HG03571 (cell line): ENCODE data around the gene INO80C.
"Not testable (repeated sequence)": the region's sequence is repeated elsewhere in the genome, so short reads cannot be mapped to it uniquely, and the experiment has no call there.

Source experiments
- ATAC-seq: cut with Tn5 transposase; IDR thresholded peaks from one replicate; pipeline ENCODE4 v1.9.1; 2021; ENCODE audit not compliant: unreplicated experiment

Gene INO80C

DNA sequence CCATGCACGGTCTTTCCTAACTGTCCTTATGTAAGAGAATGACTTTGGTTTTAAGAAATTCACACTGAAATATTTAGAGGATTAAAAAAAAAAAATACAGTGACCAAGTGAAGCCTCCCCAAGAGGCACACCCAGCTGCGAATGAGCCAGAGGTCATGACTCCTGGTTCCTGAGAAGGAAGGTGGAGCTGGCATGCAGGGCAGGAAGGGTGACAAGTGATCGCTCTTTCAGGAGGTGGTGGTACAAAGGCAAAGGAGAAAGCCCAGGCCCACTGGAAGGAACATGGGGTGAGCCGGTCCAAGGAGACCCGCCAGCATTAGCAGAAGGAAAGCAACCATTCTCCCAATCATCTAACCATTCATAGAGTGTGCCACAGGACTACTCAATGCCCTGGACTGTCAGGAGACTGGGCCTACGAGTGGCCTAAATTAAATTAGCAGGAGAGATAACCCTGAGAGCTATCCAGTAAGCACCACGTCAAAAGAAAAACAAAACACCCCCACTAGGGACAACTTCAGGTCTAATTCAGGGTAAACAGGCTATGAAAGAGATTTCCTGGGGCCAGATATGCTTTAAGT, 7.8 kb downstream of the INO80C start:
- no peak for ATAC-seq

DNA sequence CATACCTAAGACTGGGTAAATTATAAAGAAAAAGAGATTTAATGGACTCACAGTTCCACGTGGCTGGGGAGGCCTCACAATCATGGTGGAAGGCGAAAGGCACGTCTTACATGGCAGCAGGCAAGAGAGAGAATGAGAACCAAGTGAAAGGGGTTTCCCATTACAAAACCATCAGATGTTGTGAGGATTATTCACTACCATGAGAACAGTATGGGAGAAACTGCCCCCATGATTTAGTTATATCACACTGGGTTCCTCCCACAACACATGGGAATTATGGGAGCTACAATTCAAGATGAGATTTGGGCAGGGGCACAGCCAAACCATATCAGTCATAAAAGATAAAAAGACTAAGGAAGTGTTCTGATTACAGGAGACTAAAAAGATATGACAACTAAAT, 8.5 kb downstream of the INO80C start:
- ATAC-seq = not testable (repeated sequence)

DNA sequence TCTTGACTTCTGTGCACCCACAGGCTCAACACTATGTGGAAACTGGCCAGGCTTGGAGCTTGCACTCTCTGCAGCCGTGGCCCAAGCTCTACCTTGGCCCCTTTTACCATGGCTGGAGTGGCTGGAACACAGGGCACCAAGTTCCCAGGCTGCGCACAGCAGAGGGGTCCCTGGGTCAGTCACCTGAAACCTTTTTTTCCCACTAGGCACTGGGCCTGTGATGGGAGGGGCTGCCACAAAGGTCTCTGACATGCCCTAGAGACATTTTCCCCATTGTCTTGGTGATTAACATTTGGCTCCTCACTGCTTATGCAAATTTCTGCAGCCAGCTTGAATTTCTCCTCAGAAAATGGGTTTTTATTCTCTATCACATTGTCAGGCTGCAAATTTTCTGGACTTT, 9.4 kb downstream of the INO80C start:
- ATAC-seq = not testable (repeated sequence)

DNA sequence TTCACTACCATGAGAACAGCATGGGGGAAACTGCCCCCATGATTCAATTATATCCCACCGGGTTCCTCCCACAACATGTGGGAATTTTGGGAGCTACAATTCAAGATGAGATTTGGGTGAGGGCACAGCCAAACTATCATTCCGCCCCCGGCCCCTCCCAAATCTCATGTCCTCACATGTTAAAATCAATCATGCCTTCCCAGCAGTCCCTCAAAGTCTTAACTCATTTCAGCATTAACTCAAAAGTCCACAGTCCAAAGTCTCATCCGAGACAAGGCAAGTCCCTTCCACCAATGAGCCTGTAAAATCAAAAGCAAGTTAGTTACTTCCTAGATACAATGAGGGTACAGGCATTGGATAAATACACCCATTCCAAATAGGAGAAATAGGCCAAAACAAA, 10.2 kb downstream of the INO80C start:
- ATAC-seq = not testable (repeated sequence)

DNA sequence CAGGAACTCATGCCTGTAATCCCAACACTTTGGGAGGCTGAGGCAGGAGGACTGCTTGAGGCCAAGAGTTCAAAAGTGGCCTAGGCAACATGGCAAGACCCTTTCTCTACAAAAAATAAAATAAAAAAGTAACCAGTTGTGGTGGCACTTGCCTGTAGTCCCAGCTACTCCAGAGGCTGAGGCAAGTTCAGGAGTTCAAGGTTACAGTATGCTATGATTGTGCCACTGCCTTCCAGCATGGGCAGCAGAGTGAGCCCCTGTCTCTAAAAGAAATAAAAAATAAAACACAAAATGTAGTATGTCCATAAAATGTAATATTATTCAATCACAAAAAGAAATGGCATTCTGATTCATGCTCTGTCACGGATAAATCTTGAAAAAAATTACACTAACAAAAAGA, 11.9 kb downstream of the INO80C start:
- no peak for ATAC-seq

DNA sequence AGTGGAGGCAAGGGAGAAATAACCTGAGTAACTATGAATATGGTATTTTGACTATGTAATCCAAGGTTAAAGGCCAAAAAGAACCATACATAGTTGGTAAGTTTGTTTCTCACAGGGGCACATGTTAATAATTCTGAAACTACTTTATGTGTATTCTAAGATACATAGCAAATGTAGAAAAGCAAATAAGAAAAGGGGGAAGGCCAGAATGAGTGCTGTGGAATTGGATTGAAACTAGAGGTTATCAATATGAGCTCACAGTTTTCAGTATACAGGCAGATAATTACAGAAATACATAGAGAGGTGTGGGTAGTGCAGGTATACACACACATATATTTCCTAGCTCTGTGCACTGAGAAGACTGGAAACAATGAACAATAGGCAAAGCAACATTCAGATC, 13.7 kb downstream of the INO80C start:
- ATAC-seq = no peak

DNA sequence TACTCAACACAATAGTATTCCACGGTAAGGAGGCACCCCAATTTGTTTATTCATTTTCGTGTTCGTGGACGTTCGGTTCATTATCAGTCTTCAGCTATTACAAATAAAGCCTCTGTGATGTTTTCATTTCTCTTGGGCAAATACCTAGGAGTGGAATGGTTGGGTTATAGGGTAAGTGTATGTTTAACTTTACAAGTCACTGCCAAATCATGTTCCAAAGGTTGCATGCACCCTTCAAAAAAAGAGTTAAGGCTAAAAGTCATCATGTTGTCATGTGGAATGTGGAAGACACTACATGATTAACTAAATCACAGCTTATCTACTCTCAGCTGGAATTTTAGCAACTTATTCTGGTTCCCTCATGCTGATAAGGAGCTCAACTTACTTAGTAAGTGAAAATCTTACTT, 15.8 kb downstream of the INO80C start:
- ATAC-seq = no peak

DNA sequence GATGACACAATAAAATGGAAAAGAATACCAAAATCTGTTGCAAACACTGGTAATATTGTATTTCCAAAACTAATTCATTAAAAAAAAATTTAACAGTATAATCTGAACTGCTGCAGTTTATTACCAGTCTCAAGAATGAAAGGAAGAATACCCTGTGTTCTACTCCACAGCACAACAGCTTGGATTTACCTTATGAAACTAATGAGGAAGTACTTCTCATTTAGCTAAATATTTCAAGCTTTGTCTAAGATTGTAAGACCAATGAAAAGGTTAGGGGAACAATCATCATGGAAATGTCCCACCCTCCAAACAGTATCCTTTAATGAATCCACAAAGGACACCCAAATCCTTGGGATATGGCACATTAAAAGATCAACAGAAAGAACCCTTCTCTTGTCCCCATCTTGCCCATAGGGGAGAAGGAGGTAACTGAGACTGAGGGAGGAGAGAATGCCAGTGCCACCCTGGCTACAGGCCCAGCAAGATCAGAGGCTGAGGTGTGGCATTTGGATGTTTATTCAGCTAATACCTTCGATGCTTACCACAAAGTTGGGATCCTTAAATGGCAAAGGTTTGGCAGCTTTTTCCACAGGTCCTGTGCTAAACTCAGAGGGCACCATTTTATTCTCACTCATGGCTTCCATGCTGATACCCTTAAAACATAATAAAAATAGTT, 17.7 kb downstream of the INO80C start:
- no peak for ATAC-seq

DNA sequence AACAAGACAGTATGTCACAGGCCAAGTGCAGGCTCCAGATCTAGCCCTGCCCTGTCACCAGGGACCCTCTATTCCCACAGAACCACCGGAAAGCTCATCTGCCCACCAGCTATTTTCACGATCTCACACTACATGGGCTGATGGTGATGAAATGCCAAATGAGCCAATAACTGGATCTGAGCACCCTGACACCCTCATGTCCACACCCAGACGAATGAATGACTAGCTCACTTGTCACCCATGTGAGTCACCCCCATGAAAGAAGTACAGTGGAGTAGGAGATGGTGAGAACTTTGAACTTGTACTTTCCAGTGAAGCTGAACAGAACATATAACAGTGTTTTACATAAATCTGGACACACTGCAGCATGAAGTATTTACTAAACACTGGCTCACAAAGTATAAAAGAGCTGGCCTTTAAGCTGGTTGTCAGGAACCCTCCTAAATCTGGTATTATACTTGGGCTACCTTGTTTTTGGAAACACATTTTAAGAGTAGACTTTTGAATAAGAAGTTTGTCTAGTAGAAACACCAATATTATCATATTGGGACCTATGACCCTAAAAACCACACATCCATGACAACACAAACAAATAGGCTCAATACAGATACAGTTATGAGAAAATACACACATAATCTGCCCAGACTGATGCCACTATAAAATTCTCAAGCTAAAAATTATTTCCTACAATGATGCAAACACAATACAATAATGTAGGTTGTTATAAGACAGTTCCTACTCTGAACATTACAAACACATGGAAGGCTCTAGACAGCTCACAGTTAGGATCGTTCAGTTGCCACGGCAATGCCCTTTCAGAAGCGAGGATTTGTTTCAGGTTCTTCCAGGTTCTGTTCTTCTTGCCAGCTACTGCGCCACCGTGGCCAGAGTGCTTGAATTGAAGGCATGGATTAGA, 19.0 kb downstream of the INO80C start:
- ATAC-seq = no peak

DNA sequence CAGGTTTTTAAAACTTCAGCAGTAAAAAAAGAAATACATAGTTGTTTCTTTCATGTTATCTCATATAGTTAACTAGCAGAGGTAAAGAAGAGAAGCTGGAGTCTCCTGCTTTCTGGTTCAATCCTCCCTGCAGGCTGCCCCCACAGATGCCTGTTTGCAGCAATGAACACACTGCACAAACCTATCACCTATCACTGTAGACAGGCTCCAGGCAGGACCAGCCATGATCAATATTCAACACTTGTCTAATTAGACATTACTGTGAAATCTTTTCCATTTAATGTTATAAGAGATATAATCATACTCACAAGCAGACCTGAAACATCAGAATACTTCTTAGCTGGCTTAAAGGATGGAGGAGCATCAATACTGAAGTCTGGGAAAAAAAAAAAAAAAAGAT, 19.8 kb downstream of the INO80C start:
- no peak for ATAC-seq

DNA sequence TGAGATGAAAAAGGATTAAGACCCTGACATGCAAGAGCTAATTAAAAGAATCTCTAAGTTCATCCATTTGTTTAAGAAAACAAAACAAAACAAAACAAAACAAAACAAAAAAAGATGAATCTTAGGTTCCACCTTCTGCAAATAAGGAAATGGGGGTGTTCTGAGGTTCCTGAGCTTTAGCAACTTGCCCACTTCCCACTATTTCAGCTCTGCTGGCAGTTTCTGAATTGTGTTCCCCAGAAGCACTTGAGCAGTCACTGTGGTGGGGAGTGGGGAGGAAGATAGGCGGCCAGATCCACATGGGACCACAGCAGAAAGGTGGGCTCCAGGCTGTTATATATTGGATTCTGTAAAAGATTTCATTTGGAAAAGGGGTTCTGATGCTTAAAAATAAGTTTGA, 20.3 kb downstream of the INO80C start:
- ATAC-seq = no peak

DNA sequence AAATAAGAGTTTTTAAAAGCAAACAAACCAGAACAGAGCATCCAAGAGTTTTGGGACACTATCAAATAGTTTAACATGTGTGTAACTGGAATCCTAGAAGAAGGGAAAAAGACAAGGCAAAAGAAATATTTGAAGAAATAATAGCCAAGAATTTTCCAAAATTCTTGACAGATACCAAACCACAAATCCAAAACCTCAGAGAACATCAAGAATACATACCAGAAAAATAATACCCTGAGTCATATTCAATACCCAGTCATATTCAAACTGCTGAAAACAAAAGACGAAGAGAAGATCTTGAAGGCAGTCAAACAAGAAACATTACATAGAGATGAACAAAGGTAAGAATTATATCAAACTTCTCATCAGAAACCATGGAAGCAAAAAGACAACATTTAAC, 22.9 kb downstream of the INO80C start:
- ATAC-seq = no peak

DNA sequence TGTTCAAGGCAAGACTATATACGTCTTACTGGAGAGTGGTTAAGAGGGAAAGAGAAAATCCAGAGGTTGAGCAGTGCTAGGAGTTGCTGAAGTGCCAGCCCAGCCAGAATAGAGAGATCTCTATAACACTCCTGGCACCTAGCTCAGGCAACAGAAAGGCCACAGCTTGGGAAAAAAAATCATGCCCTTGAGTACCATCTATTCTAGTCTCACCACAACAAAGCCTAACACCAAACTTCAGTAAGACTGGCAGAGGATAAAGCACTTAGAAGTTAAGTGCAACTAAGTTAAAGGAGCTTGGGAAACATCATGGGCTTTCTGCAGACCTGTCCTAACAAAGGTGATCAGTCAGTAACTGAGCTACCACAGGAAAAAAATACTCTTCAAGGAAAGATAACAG, 24.2 kb downstream of the INO80C start:
- ATAC-seq = no peak

DNA sequence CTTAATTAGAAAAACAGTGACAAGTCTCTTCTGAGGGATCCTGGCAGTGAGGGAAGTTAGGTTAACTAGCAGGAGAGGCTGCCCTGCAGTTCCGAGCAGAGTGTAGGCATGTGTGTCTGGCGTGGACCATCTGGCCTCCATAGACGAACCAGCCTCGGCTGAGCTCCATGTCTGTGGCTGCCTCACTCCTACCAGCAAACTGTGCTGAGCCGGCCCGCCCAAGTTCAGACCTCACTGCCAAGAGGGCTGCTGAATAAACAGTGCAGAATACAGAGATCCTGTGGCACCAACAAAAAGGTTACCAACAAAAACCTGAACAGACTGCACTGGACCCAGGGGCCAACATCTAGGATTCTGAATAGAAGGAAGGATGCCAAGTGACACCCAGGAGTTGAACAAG, 27.3 kb downstream of the INO80C start:
- no peak for ATAC-seq

DNA sequence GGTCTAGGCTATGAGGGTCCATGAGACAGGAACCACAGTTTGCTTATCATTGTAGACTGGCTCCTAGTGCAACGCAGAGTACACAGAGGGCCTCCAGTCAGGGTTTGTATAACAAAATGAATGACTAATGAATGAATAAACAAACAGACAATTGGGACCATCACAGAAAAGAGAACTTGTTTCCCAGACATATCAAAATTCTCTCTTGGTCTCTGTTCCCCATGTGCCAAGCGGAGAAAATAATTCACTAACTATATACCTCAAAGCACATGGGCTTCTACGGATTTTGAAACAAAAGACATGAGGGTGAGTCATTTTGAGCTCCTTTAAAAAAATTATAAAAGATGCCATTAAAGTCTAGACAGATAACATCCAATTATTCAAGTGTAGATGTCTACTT, 28.0 kb downstream of the INO80C start:
- ATAC-seq = no peak

DNA sequence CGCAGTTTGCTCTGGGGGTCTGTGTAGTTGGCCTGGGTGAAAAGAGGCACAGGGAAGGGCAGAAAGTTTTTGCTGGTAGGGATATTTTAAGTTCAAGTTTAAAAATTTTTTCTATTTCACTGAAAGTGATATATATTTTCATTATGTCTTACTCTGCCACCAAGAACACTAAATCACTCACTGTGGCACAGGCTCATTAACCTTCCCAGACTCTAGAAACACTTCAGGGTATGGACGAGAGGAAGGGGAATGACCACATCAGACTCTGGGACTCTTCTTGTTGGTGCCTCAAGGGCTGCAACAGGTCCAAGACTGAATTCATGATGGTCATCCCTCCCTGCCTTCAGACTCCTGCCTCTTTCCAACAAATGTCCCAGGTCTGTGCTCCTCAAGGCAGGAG, 29.0 kb downstream of the INO80C start:
- no peak for ATAC-seq

DNA sequence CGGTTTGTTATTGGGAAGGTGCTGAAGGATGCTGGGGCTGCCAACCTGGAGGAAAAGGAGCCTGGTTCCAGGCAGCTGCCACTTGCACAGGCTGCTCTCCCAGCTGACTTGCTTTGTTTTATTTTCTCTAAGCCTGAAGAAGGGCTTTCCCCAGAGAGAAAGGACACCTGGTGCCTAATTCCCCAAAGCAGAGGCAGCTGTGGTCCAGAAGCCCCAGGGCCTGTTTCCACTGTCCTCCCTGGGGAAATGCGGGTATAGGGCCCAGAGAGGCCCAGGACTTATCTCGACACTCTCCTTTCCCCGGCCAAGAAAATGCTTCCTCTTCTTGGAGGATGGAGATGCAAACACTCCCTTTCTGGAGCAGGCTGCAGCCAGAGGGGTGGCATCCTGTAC, 30.1 kb downstream of the INO80C start:
- peak; percentile 71 for ATAC-seq

DNA sequence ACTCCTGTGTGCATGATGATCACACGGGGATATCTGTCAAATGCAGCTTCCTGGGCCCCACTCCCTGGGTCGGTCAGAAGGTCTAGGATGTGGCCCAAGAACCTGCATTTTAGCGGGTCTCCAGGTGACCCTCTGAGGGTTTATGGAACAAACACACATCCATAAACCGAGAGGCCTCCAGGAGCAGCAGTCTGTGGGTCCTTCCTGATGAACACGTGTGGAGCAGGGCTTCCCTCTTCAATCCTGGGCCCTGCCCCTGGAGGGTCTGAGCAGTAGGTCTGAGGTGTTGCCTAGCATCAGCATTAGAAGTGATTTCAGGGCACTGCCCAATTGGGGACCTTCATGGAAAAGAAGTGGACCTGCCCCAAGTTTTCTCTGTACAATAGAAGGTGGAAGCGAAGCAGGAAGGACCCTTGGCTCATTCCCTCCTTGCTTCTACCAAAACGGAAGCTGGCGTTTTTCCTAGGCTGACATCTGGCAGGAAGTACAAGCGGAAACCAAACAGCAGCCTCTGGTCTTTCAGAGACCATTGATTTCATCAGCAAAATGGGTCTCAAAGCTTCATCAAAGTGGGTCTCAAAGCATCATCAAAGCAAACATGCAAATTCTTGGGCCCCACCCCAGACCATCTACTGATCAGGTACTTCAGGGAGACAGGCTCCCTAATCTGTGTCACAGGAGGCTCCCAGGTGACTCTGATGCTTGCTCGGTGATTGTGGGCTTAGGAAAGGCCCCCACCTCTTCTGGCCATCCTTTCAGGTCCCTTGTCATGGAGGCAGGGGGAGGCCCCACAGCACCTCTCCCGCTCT, 30.7 kb downstream of the INO80C start:
- no peak for ATAC-seq

DNA sequence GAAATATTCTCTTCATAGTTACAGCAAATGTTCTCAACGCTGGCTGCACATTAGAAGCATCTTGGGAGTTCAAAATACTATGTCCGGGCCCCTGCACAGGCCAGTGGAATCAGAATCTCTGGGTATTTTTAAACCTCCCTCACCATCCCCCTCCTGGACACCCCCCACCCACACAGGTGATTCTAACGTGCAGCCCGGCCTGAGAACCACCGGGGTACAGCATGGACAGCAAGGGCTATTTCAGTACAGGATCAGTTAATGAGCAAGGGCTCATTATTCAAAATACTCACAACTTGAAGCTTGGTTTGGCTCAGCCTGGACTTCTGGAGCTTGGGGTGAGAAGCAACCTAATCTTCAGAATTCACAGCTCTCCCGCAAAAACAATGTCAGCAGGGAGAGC, 31.4 kb downstream of the INO80C start:
- no peak for ATAC-seq

DNA sequence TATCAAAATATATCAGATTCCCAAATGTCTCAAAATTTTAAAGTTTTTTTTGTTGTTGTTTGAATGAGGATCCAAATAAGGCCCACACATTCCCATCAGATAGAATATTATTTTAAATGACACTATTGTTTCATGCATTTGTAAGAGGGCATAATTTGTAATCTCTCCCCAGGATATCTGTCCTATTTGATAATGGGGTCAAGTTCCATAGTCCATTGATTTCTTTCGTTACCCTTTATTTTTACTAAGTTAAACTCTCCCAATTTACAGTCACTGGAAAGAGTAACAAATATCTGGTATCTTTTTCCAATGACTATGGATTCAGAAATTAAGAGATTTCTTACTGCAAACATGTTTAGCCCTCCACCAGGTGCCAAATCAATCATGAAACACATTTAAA, 32.4 kb downstream of the INO80C start:
- no peak for ATAC-seq

DNA sequence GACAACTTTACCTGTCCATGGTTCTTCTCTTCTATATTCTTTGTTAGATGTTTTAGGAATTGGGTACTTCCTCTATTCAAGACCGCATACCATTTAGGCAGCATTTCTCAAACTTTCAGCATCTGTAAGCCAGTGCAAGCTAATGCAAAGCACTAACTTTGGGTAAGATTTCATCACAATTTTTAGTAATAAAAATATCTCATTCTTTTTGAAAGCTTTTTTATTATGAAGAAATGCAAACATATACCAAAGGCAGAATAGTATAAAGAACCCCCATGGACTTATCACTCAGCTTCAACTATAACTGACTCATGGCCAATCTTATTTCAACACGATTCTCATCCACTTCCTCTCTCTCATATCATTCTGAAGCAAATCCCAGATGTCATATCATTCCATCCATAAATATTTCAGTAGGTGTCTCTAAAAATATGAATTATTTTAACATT, 32.9 kb downstream of the INO80C start:
- no peak for ATAC-seq
